Measurements from ENCODE around the gene MYO3B.

- no peak for TF ChIP-seq CTCF (IDR thresholded peaks at IDR 0.05)
- no peak for TF ChIP-seq POLR2A (IDR thresholded peaks at IDR 0.05)
Measured at GRCh38 chr2:170567429-170567828, 389.5 kb downstream of the MYO3B start.

Measured in uterus (tissue), 2 donors.